Measurements from ENCODE around the gene ARID5B.

GRCh38 chr10:62016623-62017490 lies 115.4 kb downstream of the ARID5B start:
- TF ChIP-seq, protein P1, sequence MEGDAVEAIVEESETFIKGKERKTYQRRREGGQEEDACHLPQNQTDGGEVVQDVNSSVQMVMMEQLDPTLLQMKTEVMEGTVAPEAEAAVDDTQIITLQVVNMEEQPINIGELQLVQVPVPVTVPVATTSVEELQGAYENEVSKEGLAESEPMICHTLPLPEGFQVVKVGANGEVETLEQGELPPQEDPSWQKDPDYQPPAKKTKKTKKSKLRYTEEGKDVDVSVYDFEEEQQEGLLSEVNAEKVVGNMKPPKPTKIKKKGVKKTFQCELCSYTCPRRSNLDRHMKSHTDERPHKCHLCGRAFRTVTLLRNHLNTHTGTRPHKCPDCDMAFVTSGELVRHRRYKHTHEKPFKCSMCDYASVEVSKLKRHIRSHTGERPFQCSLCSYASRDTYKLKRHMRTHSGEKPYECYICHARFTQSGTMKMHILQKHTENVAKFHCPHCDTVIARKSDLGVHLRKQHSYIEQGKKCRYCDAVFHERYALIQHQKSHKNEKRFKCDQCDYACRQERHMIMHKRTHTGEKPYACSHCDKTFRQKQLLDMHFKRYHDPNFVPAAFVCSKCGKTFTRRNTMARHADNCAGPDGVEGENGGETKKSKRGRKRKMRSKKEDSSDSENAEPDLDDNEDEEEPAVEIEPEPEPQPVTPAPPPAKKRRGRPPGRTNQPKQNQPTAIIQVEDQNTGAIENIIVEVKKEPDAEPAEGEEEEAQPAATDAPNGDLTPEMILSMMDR (conservative IDR thresholded peaks at IDR 0.05 in 1 of 2, IDR thresholded peaks at IDR 0.05 in 1 of 2; ENCODE audit: extremely low read depth in 1 of 2, insufficient read depth in 1 of 2, low read depth in 1 of 2, low read length in 2 of 2), result no peak
- TF ChIP-seq EZH2 (IDR thresholded peaks at IDR 0.05; ENCODE audit: borderline replicate concordance, low read length), result no peak

All from mammary epithelial cell (primary cell).